GM19193 (cell line): ENCODE measurements around the gene MYRFL.

ENCODE experiments used
- POLR2A ChIP-seq: IDR thresholded peaks from 4 replicates; pipeline ENCODE4 v1.6.1; 2011; ENCODE audit not compliant: insufficient read depth, insufficient read length; ENCODE audit errors: extremely low read depth

MYRFL gene

GRCh38 chr12:69835081-69835480, 10.1 kb downstream of the MYRFL start:
- no peak for TF ChIP-seq POLR2A

- no peak for TF ChIP-seq POLR2A
These were observed 11.0 kb downstream of the MYRFL start for GRCh38 chr12:69836015-69836414.

GRCh38 chr12:69837191-69837590, 12.2 kb downstream of the MYRFL start:
- no peak for TF ChIP-seq POLR2A

GRCh38 chr12:69837657-69838415, 12.8 kb downstream of the MYRFL start:
- no peak for TF ChIP-seq POLR2A

- TF ChIP-seq POLR2A = no peak
These were observed 15.7 kb downstream of the MYRFL start for GRCh38 chr12:69840727-69841126.

GRCh38 chr12:69843608-69844007, 18.6 kb downstream of the MYRFL start:
- TF ChIP-seq POLR2A = no peak

GRCh38 chr12:69844416-69844815, 19.4 kb downstream of the MYRFL start:
- TF ChIP-seq POLR2A = no peak

- TF ChIP-seq POLR2A = no peak
These were observed 19.8 kb downstream of the MYRFL start for GRCh38 chr12:69844836-69845235.

- TF ChIP-seq POLR2A = no peak
These were observed 21.9 kb downstream of the MYRFL start for GRCh38 chr12:69846976-69847375.

GRCh38 chr12:69851976-69852375, 26.9 kb downstream of the MYRFL start:
- TF ChIP-seq POLR2A = no peak

- TF ChIP-seq POLR2A = no peak
These were observed 41.7 kb downstream of the MYRFL start for GRCh38 chr12:69866698-69867097.

- TF ChIP-seq POLR2A = no peak
These were observed 43.7 kb downstream of the MYRFL start for GRCh38 chr12:69868695-69869094.

- TF ChIP-seq POLR2A = no peak
These were observed 47.8 kb downstream of the MYRFL start for GRCh38 chr12:69872804-69873203.

GRCh38 chr12:69873429-69873828, 48.4 kb downstream of the MYRFL start:
- no peak for TF ChIP-seq POLR2A

GRCh38 chr12:69874606-69875005, 49.6 kb downstream of the MYRFL start:
- no peak for TF ChIP-seq POLR2A

- TF ChIP-seq POLR2A = no peak
These were observed 50.4 kb downstream of the MYRFL start for GRCh38 chr12:69875416-69875935.
